Activated CD4-positive, alpha-beta memory T cell treated with anti-CD3 and anti-CD28 coated beads for 36 hours (primary cell): ENCODE data around the gene FLOT1. TPM values are rescaled to one million over a fixed set of nuclear protein-coding genes. Genes with fewer than 3 reads are reported as not detected.
"Not testable (repeated sequence)": the region's sequence is repeated elsewhere in the genome, so short reads cannot be mapped to it uniquely, and the experiment has no call there.

ENCODE experiments used
- CTCF ChIA-PET: fragments of 350-600 bp; sonication (Branson Sonifier 250); formaldehyde crosslinking; loops from one replicate; lab custom pipeline; 2021; ENCODE audit warnings: antibody characterized with exemption, inconsistent platforms; lab: Charles Lee
- POLR2A ChIA-PET: fragments of 350-600 bp; sonication (Branson Sonifier 250); formaldehyde crosslinking; loops from one replicate; lab custom pipeline; 2021; ENCODE audit warnings: antibody characterized with exemption; lab: Charles Lee
- DNase-seq: peaks from one replicate; pipeline ENCODE4 v3.0.0-alpha.2; 2020
- H3K27ac Mint-ChIP-seq: one replicate; pipeline ENCODE4 v1.8.0; 2021; ENCODE audit warnings: mixed read lengths
- H3K27me3 Mint-ChIP-seq: one replicate; pipeline ENCODE4 v1.8.0; 2021; ENCODE audit warnings: mixed read lengths
- H3K36me3 Mint-ChIP-seq: one replicate; pipeline ENCODE4 v1.8.0; 2021; ENCODE audit warnings: mixed read lengths
- H3K4me1 Mint-ChIP-seq: one replicate; pipeline ENCODE4 v1.8.0; 2021; ENCODE audit warnings: low read depth, mixed read lengths
- H3K4me3 Mint-ChIP-seq: one replicate; pipeline ENCODE4 v1.8.0; 2021; ENCODE audit warnings: mild to moderate bottlenecking, mixed read lengths
- H3K9me3 Mint-ChIP-seq: one replicate; pipeline ENCODE4 v1.8.0; 2021; ENCODE audit warnings: mixed read lengths
- intact Hi-C: fragments of 100-400 bp; cut with micrococcal nuclease; formaldehyde crosslinking; loops from one replicate; pipeline ENCODE4 v1.15.1; 2023
- total RNA-seq, 2 experiments: library from RNA; stranded (reverse); gene quantifications; one replicate each; pipeline ENCODE4 v1.2.3, GENCODE V29; 2021

The FLOT1 gene
- total RNA-seq, 2 experiments from 2014 or later: 226 to 231 TPM

DNA sequence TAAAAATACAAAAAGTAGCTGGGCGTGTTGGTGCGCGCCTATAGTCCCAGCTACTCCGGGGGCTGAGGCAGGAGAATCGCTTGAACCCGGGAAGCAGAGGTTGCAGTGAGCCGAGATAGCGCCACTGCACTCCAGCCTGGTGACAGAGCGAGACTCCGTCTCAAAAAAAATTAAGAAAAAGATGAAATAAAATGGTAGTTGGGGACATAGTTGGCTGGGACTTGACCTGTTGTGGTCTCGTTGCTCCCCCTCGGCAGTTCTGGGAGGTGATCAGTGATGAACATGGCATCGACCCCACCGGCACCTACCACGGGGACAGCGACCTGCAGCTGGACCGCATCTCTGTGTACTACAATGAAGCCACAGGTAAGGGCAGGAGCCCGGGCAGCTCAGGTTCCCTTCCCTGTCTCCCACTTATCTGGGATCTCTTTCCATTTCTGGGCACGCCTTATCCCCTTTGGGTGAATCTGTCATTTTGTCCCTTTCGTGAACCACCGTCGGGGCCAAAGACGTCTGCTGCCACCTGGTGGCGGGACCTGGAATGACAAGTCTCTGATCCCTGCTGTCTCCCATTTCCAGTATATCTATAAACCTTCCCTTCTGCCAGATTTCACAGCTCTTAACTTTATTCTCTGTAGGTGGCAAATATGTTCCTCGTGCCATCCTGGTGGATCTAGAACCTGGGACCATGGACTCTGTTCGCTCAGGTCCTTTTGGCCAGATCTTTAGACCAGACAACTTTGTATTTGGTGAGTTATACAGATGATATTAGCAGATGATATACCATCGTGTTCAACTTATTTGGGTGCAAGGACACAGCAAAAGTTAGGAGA is 20.0 kb downstream of the FLOT1 start:
- ChIA-PET POLR2A (interaction anchor here (0.7 to 9.7 kb wide), 14 partner anchors 9 to 240 kb away, joined by 3 to 209 read pairs (median 4); partner anchors contain the start of genes C6orf136, MRPS18B, NRM and PPP1R18), CTCF (interaction anchor here (0.6 to 24.6 kb wide), 23 partner anchors 9 to 240 kb away, joined by 3 to 628 read pairs (median 4); partner anchors contain the start of genes ATAT1, C6orf136 and DHX16)
- intact Hi-C loops: loop anchor here (1.0 to 10.0 kb wide), 3 partner anchors 15 to 362 kb away; no protein-coding TSS in a partner anchor
- DNase-seq: peak; percentile 90
- Mint-ChIP-seq H3K4me1 (peaks cover 44% of the 10 kb centered on the region), H3K36me3 (peaks cover 52% of the 10 kb centered on the region), H3K27ac (peak overlapping the region; percentile 95), H3K9me3 (no peaks in the 10 kb centered on the region), H3K4me3 (peak overlapping the region; percentile 92), H3K27me3 (peaks cover 1% of the 10 kb centered on the region)

DNA sequence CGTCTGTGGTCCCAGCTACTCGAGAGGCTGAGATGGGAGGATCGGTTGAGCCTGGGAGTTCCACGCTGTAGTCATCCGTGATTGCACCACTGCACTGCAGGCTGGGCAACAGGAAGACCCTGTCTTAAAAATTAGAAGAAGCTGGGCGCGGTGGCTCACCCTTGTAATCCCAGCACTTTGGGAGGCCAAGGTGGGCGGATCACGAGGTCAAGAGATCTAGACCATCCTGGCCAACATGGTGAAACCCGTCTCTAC is 20.5 kb downstream of the FLOT1 start:
- peaks cover 54% of the 10 kb centered on the region for H3K36me3 Mint-ChIP-seq
- H3K27ac Mint-ChIP-seq: peak overlapping the region; percentile 95
- peak; percentile 39 for DNase-seq
- ChIA-PET POLR2A (interaction anchor here (0.8 to 9.7 kb wide), 11 partner anchors 8 to 240 kb away, joined by 3 to 209 read pairs (median 5); partner anchors contain the start of genes C6orf136, MRPS18B, NRM and PPP1R18), CTCF (interaction anchor here (0.7 to 24.6 kb wide), 21 partner anchors 9 to 240 kb away, joined by 3 to 628 read pairs (median 5); partner anchors contain the start of genes ATAT1, C6orf136, DHX16 and MRPS18B)
- H3K4me1 Mint-ChIP-seq: peaks cover 44% of the 10 kb centered on the region
- H3K9me3 Mint-ChIP-seq, H3K27me3 Mint-ChIP-seq: not testable (repeated sequence)
- H3K4me3 Mint-ChIP-seq: peak overlapping the region; percentile 92
- intact Hi-C loops: loop anchor here (1.0 to 10.0 kb wide), 3 partner anchors 15 to 363 kb away; no protein-coding TSS in a partner anchor

GRCh38 chr6:30721198-30722024 is 21.1 kb downstream of the FLOT1 start:
- peak; percentile 95 for DNase-seq
- CTCF ChIA-PET: interaction anchor here (0.7 to 24.6 kb wide), 17 partner anchors 10 to 180 kb away, joined by 3 to 628 read pairs (median 6); partner anchors contain the start of genes DHX16, MRPS18B and PPP1R10
- no peaks in the 10 kb centered on the region for H3K9me3 Mint-ChIP-seq
- POLR2A ChIA-PET: interaction anchor here (0.7 to 9.7 kb wide), 13 partner anchors 9 to 239 kb away, joined by 3 to 209 read pairs (median 4); partner anchors contain the start of genes C6orf136, MRPS18B, NRM and PPP1R18
- peaks cover 48% of the 10 kb centered on the region for H3K4me1 Mint-ChIP-seq
- H3K36me3 Mint-ChIP-seq: peaks cover 59% of the 10 kb centered on the region
- peaks cover 1% of the 10 kb centered on the region for H3K27me3 Mint-ChIP-seq
- H3K4me3 Mint-ChIP-seq: peak overlapping the region; percentile 92
- H3K27ac Mint-ChIP-seq: peak overlapping the region; percentile 95
- intact Hi-C loops: loop anchor here (1.0 to 10.0 kb wide), 5 partner anchors 16 to 363 kb away; partner anchors contain the start of genes C6orf136 and HLA-E

DNA sequence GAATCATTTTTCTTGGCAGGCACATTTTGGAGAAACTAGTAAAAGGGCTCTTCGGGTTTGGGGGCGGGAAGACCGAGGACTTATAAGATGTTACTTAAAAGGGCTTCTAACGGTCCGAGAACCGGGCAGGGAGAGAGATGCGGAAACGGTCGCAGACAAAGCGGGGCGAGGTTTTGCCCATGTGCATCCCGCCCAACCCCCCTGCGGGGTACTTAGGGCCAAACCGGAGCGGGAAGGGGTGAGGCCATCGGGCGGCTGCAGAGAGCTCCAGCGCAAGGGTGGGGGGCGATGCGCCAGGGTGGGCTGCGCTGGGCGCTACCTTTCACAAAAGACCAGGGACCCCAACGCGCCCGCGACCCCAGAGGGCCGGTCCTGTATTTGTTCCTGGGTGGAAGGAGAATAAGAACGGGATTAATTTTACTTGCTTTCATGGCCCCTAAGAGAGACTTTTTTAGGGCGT is 21.7 kb downstream of the FLOT1 start:
- peaks cover 52% of the 10 kb centered on the region for H3K4me1 Mint-ChIP-seq
- peaks cover 1% of the 10 kb centered on the region for H3K27me3 Mint-ChIP-seq
- H3K27ac Mint-ChIP-seq: peak overlapping the region; percentile 95

GRCh38 chr6:30719791-30720737 is 22.4 kb downstream of the FLOT1 start, which contains the start of gene TUBB:
TSS of gene TUBB (plus strand) at chr6:30720352. CDS start at chr6:30720507, 155 bp downstream.
- DNase-seq: peak; percentile 97
- Mint-ChIP-seq H3K36me3 (peaks cover 64% of the 10 kb centered on the region), H3K4me1 (peaks cover 55% of the 10 kb centered on the region), H3K27ac (peak within 1 kb of the TSS; percentile 95), H3K4me3 (peak within 1 kb of the TSS; percentile 92), H3K9me3 (no peaks in the 10 kb centered on the region), H3K27me3 (peaks cover 1% of the 10 kb centered on the region)
- ChIA-PET POLR2A (interaction anchor here (0.7 to 9.7 kb wide), 6 partner anchors 10 to 149 kb away, joined by 3 to 209 read pairs (median 11); partner anchors contain the start of genes ABCF1, MRPS18B, NRM and PPP1R18), CTCF (interaction anchor here (0.6 to 24.6 kb wide), 4 partner anchors 11 to 124 kb away, joined by 3 to 628 read pairs (median 5); partner anchors contain the start of gene DHX16)
- intact Hi-C loops: loop anchor here (2.0 to 10.0 kb wide), 3 partner anchors 73 to 365 kb away; partner anchors contain the start of genes C6orf136 and HLA-E

More for the DNA sequence above, 21.7 kb downstream of the FLOT1 start:
- H3K4me3 Mint-ChIP-seq: peak overlapping the region; percentile 92
- ChIA-PET POLR2A (interaction anchor here (0.7 to 9.7 kb wide), 7 partner anchors 10 to 150 kb away, joined by 3 to 209 read pairs (median 8); partner anchors contain the start of genes ABCF1, MRPS18B, NRM and PPP1R18), CTCF (interaction anchor here (1.0 to 24.6 kb wide), 8 partner anchors 11 to 179 kb away, joined by 3 to 628 read pairs (median 8); partner anchors contain the start of genes DHX16, MRPS18B and PPP1R10)
- no peaks in the 10 kb centered on the region for H3K9me3 Mint-ChIP-seq
- DNase-seq: peak; percentile 76
- intact Hi-C loops: loop anchor here (2.0 to 10.0 kb wide), 3 partner anchors 74 to 364 kb away; partner anchors contain the start of genes C6orf136 and HLA-E
- H3K36me3 Mint-ChIP-seq: peaks cover 62% of the 10 kb centered on the region

- intact Hi-C loops: no loop called here
Observed at GRCh38 chr6:30719356-30719755, 23.1 kb downstream of the FLOT1 start.

DNA sequence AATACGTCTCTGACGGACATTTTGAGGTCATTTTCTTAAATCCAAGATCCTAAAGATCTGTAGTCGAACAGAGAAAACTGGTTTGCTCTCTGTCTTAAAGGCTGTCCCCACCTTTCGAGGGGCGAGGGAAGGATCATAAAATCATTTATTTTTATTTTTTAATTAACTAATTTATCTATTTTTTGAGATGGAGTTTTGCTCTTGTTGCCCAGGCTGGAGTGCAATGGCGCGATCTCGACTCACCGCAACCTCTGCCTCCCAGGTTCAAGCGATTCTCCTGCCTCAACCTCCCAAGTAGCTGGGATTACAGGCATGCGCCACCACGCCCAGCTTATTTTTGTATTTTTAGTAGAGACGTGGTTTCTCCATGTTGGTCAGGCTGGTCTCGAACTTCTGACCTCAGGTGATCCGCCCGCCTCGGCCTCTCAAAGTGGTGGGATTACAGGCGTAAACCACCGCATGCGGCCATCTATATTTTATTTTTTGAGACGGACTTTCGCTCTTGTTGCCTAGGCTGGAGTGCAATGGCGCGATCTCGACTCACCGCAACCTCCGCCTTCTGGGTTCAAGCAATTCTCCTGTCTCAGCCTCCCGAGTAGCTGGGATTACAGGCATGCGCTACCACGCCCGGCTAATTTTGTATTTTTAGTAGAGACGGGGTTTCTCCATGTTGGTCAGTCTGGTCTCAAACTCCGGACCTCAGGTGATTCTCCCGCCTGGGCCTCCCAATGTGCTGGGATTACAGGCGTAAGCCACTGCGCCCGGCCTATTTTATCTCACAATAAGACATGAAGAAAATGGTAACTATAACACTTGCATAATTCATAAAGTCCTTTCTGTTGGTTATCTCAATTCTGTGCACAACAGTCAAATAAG is 24.4 kb downstream of the FLOT1 start:
- intact Hi-C loops: loop anchor here (1.0 to 2.0 kb wide), 5 partner anchors 24 to 161 kb away; partner anchors contain the start of genes ABCF1, FLOT1, GNL1 and MRPS18B
- H3K36me3 Mint-ChIP-seq: peaks cover 62% of the 10 kb centered on the region
- not testable (repeated sequence) for H3K9me3 Mint-ChIP-seq, DNase-seq, H3K27me3 Mint-ChIP-seq
- CTCF ChIA-PET: interaction anchor here (0.7 to 24.6 kb wide), 5 partner anchors 11 to 372 kb away, joined by 3 to 628 read pairs (median 3); partner anchors contain the start of gene DHX16
- peak overlapping the region; percentile 92 for H3K4me3 Mint-ChIP-seq
- peaks cover 41% of the 10 kb centered on the region for H3K4me1 Mint-ChIP-seq
- POLR2A ChIA-PET: interaction anchor here (0.8 to 9.7 kb wide), 8 partner anchors 13 to 112 kb away, joined by 3 to 209 read pairs (median 6); partner anchors contain the start of genes DHX16, IER3, MRPS18B and NRM
- peak overlapping the region; percentile 99 for H3K27ac Mint-ChIP-seq

More at GRCh38 chr6:30719356-30719755, 23.1 kb downstream of the FLOT1 start:
- Mint-ChIP-seq H3K9me3 (no peaks in the 10 kb centered on the region), H3K27me3 (peaks cover 1% of the 10 kb centered on the region), H3K4me1 (peaks cover 54% of the 10 kb centered on the region), H3K4me3 (peak overlapping the region; percentile 92), H3K36me3 (peaks cover 64% of the 10 kb centered on the region), H3K27ac (peak overlapping the region; percentile 95)
- CTCF ChIA-PET: interaction anchor here (0.6 to 24.6 kb wide), 5 partner anchors 11 to 123 kb away, joined by 3 to 628 read pairs (median 3); partner anchors contain the start of gene DHX16
- DNase-seq: no peak
- POLR2A ChIA-PET: interaction anchor here (9.7 kb wide), 1 partner anchor 34 kb away, joined by 209 read pairs; the partner anchor contains the start of genes NRM and PPP1R18

GRCh38 chr6:30717129-30717844 is 25.2 kb downstream of the FLOT1 start, which contains the start of gene MDC1:
TSS of gene MDC1 (minus strand) at chr6:30717281. CDS start at chr6:30715175, 2,106 bp downstream.
- H3K36me3 Mint-ChIP-seq: peaks cover 62% of the 10 kb centered on the region
- peak within 1 kb of the TSS; percentile 99 for H3K27ac Mint-ChIP-seq
- peaks cover 40% of the 10 kb centered on the region for H3K4me1 Mint-ChIP-seq
- H3K27me3 Mint-ChIP-seq: no peaks in the 10 kb centered on the region
- DNase-seq: peak; percentile 100
- CTCF ChIA-PET: interaction anchor here (0.5 to 24.6 kb wide), 7 partner anchors 10 to 371 kb away, joined by 3 to 628 read pairs (median 3); partner anchors contain the start of gene DHX16
- H3K4me3 Mint-ChIP-seq: peak within 1 kb of the TSS; percentile 92
- POLR2A ChIA-PET: interaction anchor here (0.5 to 9.7 kb wide), 14 partner anchors 11 to 160 kb away, joined by 3 to 209 read pairs (median 5); partner anchors contain the start of genes DHX16, IER3, MRPS18B and NRM
- intact Hi-C loops: loop anchor here (1.0 to 2.0 kb wide), 5 partner anchors 25 to 160 kb away; partner anchors contain the start of genes ABCF1, FLOT1, GNL1 and MRPS18B
- no peaks in the 10 kb centered on the region for H3K9me3 Mint-ChIP-seq
